ENCODE data around the gene SWT1. TPM values are rescaled to one million over a fixed set of nuclear protein-coding genes. Genes with fewer than 3 reads are reported as not detected.

Gene SWT1
- total RNA-seq, 1 experiment from 2014 or later = 3.6 TPM

DNA sequence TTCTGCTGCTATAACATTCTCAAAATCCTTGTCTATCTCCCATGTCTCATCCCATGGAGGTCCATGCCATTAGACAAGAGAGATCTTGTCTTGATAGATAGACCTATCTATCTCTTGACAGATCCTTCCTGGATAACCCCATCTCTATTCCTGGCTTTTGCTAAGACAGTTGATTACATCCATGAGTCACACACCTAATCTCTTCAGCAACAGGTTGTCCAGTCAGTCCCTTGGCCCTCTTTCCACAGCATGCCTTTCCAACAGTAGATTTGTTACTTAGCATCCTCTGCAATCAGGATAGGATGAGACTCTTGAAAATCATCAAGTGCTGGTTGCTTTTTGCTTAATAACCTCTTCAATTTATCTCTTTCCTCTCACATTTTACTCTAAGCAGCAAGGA is 46.8 kb upstream of the SWT1 start:
- no peak overlapping the region for H3K4me3 ChIP-seq
- intact Hi-C loops (cut with micrococcal nuclease; ENCODE audit: unreplicated experiment) = no loop called here
- H4K20me1 ChIP-seq (ENCODE audit: insufficient read depth) = no peaks in the 10 kb centered on the region
- H3K27ac ChIP-seq = no peak overlapping the region
- H3K36me3 ChIP-seq (ENCODE audit: low read depth) = no peaks in the 10 kb centered on the region
- ChIA-PET POLR2A (ENCODE audit: unreplicated experiment) (no interaction called here), CTCF (no interaction called here)
- no peaks in the 10 kb centered on the region for H3F3A ChIP-seq (ENCODE audit: insufficient read depth, low read depth)
- H3K4me2 ChIP-seq = no peak overlapping the region
- no TSS peak for BruUV-seq (replicated peaks)
- H3K79me2 ChIP-seq (ENCODE audit: low read depth) = no peaks in the 10 kb centered on the region
- H2AFZ ChIP-seq = no peak overlapping the region
- no peaks in the 10 kb centered on the region for H3K27me3 ChIP-seq (ENCODE audit: insufficient read depth, low read depth)
- H3K9me2 ChIP-seq (ENCODE audit: insufficient read depth) = no peaks in the 10 kb centered on the region
- no peaks in the 10 kb centered on the region for H3K4me1 ChIP-seq (replicated peaks; ENCODE audit: insufficient read depth)
- no peak for TF ChIP-seq EZH2 (IDR thresholded peaks at IDR 0.05; ENCODE audit: low read depth)
- no peaks in the 10 kb centered on the region for H3K9me3 ChIP-seq (ENCODE audit: insufficient read depth, low read depth)
- no peak for DNase-seq

DNA sequence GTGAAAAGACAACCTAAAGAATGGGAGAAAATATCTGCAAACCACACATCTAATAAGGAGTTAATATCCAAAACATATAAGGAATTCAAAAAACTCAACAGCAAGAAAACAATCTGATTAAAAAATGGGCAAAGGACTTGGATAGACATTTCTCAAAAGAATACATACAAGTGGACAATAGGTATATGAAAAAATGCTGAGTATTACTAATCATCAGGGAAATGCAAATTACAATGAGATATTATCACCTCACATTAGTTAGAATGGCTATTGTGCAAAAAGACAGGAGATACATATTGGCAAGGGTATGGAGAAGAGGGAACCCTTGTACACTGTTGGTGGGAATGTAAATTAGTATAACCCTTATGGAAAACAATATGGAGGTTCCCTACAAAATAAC is 45.1 kb upstream of the SWT1 start:
- intact Hi-C loops (cut with micrococcal nuclease; ENCODE audit: unreplicated experiment) = no loop called here
- Histone ChIP-seq H2AFZ (no peak overlapping the region), H3K27me3 (ENCODE audit: insufficient read depth, low read depth) (no peaks in the 10 kb centered on the region), H4K20me1 (ENCODE audit: insufficient read depth) (no peaks in the 10 kb centered on the region), H3K36me3 (ENCODE audit: low read depth) (no peaks in the 10 kb centered on the region), H3K4me2 (no peak overlapping the region), H3K4me1 (replicated peaks; ENCODE audit: insufficient read depth) (no peaks in the 10 kb centered on the region), H3K27ac (no peak overlapping the region), H3K9me2 (ENCODE audit: insufficient read depth) (no peaks in the 10 kb centered on the region), H3K4me3 (no peak overlapping the region), H3F3A (ENCODE audit: insufficient read depth, low read depth) (no peaks in the 10 kb centered on the region), H3K9me3 (ENCODE audit: insufficient read depth, low read depth) (no peaks in the 10 kb centered on the region), H3K79me2 (ENCODE audit: low read depth) (no peaks in the 10 kb centered on the region)
- no peak for DNase-seq
- no TSS peak for BruUV-seq (replicated peaks)
- ChIA-PET POLR2A (ENCODE audit: unreplicated experiment) (no interaction called here), CTCF (no interaction called here)
- TF ChIP-seq EZH2 (IDR thresholded peaks at IDR 0.05; ENCODE audit: low read depth) = no peak
- TF ChIP-seq, protein P1, sequence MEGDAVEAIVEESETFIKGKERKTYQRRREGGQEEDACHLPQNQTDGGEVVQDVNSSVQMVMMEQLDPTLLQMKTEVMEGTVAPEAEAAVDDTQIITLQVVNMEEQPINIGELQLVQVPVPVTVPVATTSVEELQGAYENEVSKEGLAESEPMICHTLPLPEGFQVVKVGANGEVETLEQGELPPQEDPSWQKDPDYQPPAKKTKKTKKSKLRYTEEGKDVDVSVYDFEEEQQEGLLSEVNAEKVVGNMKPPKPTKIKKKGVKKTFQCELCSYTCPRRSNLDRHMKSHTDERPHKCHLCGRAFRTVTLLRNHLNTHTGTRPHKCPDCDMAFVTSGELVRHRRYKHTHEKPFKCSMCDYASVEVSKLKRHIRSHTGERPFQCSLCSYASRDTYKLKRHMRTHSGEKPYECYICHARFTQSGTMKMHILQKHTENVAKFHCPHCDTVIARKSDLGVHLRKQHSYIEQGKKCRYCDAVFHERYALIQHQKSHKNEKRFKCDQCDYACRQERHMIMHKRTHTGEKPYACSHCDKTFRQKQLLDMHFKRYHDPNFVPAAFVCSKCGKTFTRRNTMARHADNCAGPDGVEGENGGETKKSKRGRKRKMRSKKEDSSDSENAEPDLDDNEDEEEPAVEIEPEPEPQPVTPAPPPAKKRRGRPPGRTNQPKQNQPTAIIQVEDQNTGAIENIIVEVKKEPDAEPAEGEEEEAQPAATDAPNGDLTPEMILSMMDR (conservative IDR thresholded peaks at IDR 0.05) = no peak

DNA sequence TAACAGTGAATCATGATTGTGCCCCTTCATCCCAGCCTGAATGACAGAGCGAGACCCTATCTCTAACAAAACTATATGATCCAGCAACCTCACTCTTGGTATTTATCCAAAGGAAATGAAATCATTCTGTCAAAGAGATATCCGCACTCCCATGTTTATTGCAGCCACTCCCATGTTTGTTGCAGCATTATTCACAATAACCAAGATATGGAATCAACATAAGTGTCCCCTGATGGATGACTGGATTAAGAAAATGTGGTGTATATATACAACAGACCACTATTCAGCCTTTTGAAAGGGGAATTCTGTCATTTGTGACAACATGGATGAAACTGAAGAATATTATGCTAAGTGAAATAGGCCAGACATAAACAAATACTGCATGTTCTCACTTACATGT is 44.6 kb upstream of the SWT1 start:
- Histone ChIP-seq H3F3A (ENCODE audit: insufficient read depth, low read depth) (no peaks in the 10 kb centered on the region), H3K4me3 (no peak overlapping the region), H3K4me2 (no peak overlapping the region), H2AFZ (no peak overlapping the region), H3K27me3 (ENCODE audit: insufficient read depth, low read depth) (no peaks in the 10 kb centered on the region), H3K36me3 (ENCODE audit: low read depth) (no peaks in the 10 kb centered on the region), H3K4me1 (replicated peaks; ENCODE audit: insufficient read depth) (no peaks in the 10 kb centered on the region), H3K79me2 (ENCODE audit: low read depth) (no peaks in the 10 kb centered on the region), H3K9me2 (ENCODE audit: insufficient read depth) (no peaks in the 10 kb centered on the region), H3K9me3 (ENCODE audit: insufficient read depth, low read depth) (no peaks in the 10 kb centered on the region), H4K20me1 (ENCODE audit: insufficient read depth) (no peaks in the 10 kb centered on the region), H3K27ac (no peak overlapping the region)
- intact Hi-C loops (cut with micrococcal nuclease; ENCODE audit: unreplicated experiment) = no loop called here
- ChIA-PET POLR2A (ENCODE audit: unreplicated experiment) (no interaction called here), CTCF (no interaction called here)
- TF ChIP-seq, protein P1 (conservative IDR thresholded peaks at IDR 0.05) = no peak
- TF ChIP-seq EZH2 (IDR thresholded peaks at IDR 0.05; ENCODE audit: low read depth) = no peak
- BruUV-seq (replicated peaks) = no TSS peak
- no peak for DNase-seq

DNA sequence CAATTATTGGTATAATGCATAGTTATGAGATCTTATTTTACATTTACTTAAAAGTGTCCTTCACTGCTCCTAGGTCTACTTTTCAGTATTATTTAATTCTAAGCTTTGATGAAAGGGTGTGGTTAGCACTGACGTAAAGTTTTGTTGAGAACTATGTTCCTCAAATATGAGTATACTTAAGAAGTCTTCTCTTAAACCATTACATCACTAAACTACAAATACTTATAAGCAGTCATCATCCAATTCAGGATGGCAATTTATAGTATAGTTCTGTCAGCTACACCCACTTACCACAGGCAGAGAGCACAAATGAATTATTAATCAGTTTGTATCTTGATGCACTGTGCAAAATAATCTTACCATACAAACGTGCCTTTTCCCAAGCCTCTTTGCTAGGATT is 27.3 kb upstream of the SWT1 start:
- CTCF ChIA-PET = no interaction called here
- POLR2A ChIA-PET (ENCODE audit: unreplicated experiment) = no interaction called here
- H3K9me3 ChIP-seq (ENCODE audit: insufficient read depth, low read depth) = peaks cover 5% of the 10 kb centered on the region; the same call in 1 of the 2 replicates

More for the DNA sequence above, 27.3 kb upstream of the SWT1 start:
- H3K9me2 ChIP-seq (ENCODE audit: insufficient read depth) = no peaks in the 10 kb centered on the region
- H3K79me2 ChIP-seq (ENCODE audit: low read depth) = no peaks in the 10 kb centered on the region
- H2AFZ ChIP-seq = no peak overlapping the region
- no peaks in the 10 kb centered on the region for H3K4me1 ChIP-seq (replicated peaks; ENCODE audit: insufficient read depth)
- H3K27me3 ChIP-seq (ENCODE audit: insufficient read depth, low read depth) = no peaks in the 10 kb centered on the region
- 0 out of 2 replicates have a peak, but pooled peaks cover 6% of the 10 kb centered on the region for H3K36me3 ChIP-seq (ENCODE audit: low read depth)
- H3K27ac ChIP-seq = no peak overlapping the region
- no peak for DNase-seq
- TF ChIP-seq EZH2 (IDR thresholded peaks at IDR 0.05; ENCODE audit: low read depth) = no peak
- TF ChIP-seq, protein P1 (conservative IDR thresholded peaks at IDR 0.05) = no peak
- intact Hi-C loops (cut with micrococcal nuclease; ENCODE audit: unreplicated experiment) = no loop called here
- no peaks in the 10 kb centered on the region for H3F3A ChIP-seq (ENCODE audit: insufficient read depth, low read depth)
- H4K20me1 ChIP-seq (ENCODE audit: insufficient read depth) = no peaks in the 10 kb centered on the region
- H3K4me2 ChIP-seq = no peak overlapping the region
- H3K4me3 ChIP-seq = no peak overlapping the region
- no TSS peak for BruUV-seq (replicated peaks)
